ENCODE results near the gene CMBL.

The CMBL gene

DNA sequence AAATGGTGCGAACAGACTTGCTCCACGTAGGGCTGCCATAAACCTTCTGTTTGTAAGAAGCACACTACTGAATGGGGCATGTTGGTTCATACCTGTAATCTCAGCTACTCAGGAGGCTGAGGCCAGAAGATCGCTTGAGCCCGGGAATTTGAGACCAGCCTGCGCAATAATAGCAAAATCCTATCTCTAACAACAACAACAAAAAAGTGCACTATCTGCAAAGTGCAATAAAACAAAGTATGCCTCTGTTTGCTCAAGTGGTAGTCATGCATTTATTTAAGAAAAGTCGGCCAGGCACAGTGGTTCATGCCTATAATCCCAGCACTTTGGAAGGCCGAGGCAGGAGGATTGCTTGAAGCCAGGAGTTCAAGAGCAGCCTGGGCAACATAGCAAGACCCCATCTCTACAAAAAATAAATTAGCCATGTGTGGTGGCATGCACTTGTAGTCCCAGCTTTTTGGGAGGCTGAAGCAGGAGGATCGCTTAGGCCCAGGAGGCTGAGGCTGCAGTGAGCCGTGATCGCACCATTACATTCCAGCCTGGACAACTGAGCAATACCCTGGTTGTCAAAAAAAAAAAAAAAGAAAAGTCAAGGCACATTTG is 63.3 kb downstream of the CMBL start:
- H2BK15ac ChIP-seq (replicated peaks; ENCODE audit: low read depth) = no peak overlapping the region
- H3K4me3 ChIP-seq (ENCODE audit: low read length) = no peak overlapping the region
- H3K23ac ChIP-seq (ENCODE audit: low read length) = no peak overlapping the region
- no peaks in the 10 kb centered on the region for H3K4me1 ChIP-seq (ENCODE audit: control insufficient read depth, low read depth, low read length)
- H3K4me2 ChIP-seq (ENCODE audit: low read length) = no peak overlapping the region
- H2BK120ac ChIP-seq (ENCODE audit: low read depth, low read length) = no peak overlapping the region
- H3K18ac ChIP-seq (ENCODE audit: low read length) = no peak overlapping the region
- H4K8ac ChIP-seq (ENCODE audit: low read depth, low read length) = no peak overlapping the region
- H3K36me3 ChIP-seq (ENCODE audit: control insufficient read depth, insufficient read depth, low read length) = no peaks in the 10 kb centered on the region
- peaks cover 4% of the 10 kb centered on the region for H3K79me1 ChIP-seq (ENCODE audit: low read length)
- H3K9ac ChIP-seq (ENCODE audit: low read length) = no peak overlapping the region
- H3K27ac ChIP-seq (ENCODE audit: low read depth, low read length) = no peak overlapping the region
- DNase-seq = no peak
- no peak overlapping the region for H2AK5ac ChIP-seq (ENCODE audit: low read length)
- no peak overlapping the region for H3K56ac ChIP-seq (ENCODE audit: low read length)
- no peaks in the 10 kb centered on the region for H3K27me3 ChIP-seq (ENCODE audit: insufficient read depth, low read length, poor library complexity)
- no peak overlapping the region for H3K4ac ChIP-seq (ENCODE audit: low read depth, low read length)
- H3K79me2 ChIP-seq (ENCODE audit: control insufficient read depth, insufficient read depth, low read length) = no peaks in the 10 kb centered on the region
- no CpG with 5 or more reads among the region's 10 CpGs for WGBS (ENCODE audit: extremely low coverage, insufficient coverage, low lambda C conversion rate)
- H4K5ac ChIP-seq (ENCODE audit: low read length) = no peak overlapping the region
- H2BK5ac ChIP-seq (ENCODE audit: low read length) = no peak overlapping the region

DNA sequence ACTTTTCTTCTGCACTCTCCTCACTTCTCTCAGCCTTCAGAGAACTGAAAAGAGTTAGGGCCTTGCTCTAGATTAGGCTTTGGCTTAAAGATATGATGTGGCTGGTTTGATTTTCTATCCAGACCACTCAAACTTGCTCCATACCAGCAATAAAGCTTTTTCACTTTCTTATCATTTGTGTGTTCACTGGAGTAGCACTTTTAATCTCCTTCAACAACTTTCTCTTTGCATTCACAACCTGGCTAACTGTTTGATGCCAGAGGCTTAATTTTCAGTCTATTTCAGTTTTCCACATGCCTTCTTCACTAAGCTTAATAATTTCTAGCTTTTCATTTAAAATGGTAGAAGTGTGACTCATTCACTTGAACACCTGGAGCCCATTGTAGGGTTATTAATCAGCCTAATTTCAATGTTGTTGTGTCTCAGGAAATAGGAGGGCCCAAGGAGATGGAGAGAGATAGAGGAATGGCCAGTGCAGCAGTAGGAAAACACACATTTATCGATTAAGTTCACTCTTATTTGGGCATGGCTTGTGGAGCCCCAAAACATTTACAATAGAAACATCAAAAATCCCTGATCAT is 64.0 kb downstream of the CMBL start:
- no peak overlapping the region for H3K9ac ChIP-seq (ENCODE audit: low read length)
- no peak overlapping the region for H3K18ac ChIP-seq (ENCODE audit: low read length)
- no peaks in the 10 kb centered on the region for H3K4me1 ChIP-seq (ENCODE audit: control insufficient read depth, low read depth, low read length)
- H3K4ac ChIP-seq (ENCODE audit: low read depth, low read length) = no peak overlapping the region
- no peak overlapping the region for H3K4me3 ChIP-seq (ENCODE audit: low read length)
- no peak overlapping the region for H3K23ac ChIP-seq (ENCODE audit: low read length)
- H3K4me2 ChIP-seq (ENCODE audit: low read length) = no peak overlapping the region
- H2BK15ac ChIP-seq (replicated peaks; ENCODE audit: low read depth) = no peak overlapping the region
- H4K8ac ChIP-seq (ENCODE audit: low read depth, low read length) = no peak overlapping the region
- H3K79me1 ChIP-seq (ENCODE audit: low read length) = peaks cover 4% of the 10 kb centered on the region
- H2BK120ac ChIP-seq (ENCODE audit: low read depth, low read length) = no peak overlapping the region
- no peak overlapping the region for H4K5ac ChIP-seq (ENCODE audit: low read length)
- no peaks in the 10 kb centered on the region for H3K27me3 ChIP-seq (ENCODE audit: insufficient read depth, low read length, poor library complexity)
- H3K36me3 ChIP-seq (ENCODE audit: control insufficient read depth, insufficient read depth, low read length) = no peaks in the 10 kb centered on the region
- H3K56ac ChIP-seq (ENCODE audit: low read length) = no peak overlapping the region
- H2AK5ac ChIP-seq (ENCODE audit: low read length) = no peak overlapping the region
- H2BK5ac ChIP-seq (ENCODE audit: low read length) = no peak overlapping the region
- no peak overlapping the region for H3K27ac ChIP-seq (ENCODE audit: low read depth, low read length)
- no CpG with 5 or more reads among the region's 1 CpG for WGBS (ENCODE audit: extremely low coverage, insufficient coverage, low lambda C conversion rate)
- no peaks in the 10 kb centered on the region for H3K79me2 ChIP-seq (ENCODE audit: control insufficient read depth, insufficient read depth, low read length)
- DNase-seq = no peak

DNA sequence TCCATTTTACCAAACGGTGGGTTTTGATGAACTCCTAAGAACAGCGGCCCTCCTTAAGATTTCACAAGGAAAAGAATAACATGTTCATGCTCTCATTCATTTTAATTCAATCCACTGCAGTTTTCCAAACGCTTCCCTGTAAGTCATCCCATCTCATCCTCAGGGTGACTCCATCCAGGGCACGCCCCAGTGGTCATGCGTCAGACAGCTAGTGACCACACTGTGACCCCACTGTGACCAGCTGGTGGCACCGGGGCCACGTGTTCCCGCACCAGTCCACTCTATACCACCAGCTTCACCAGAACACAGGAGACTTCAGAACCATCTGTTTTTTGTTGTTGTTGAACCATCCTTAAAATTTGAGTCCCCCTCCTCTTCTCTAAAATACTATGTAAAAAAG is 72.4 kb downstream of the CMBL start:
- H3K4me3 ChIP-seq (ENCODE audit: low read length) = no peak overlapping the region
- H3K4me2 ChIP-seq (ENCODE audit: low read length) = no peak overlapping the region
- no peaks in the 10 kb centered on the region for H3K36me3 ChIP-seq (ENCODE audit: control insufficient read depth, insufficient read depth, low read length)
- H3K27me3 ChIP-seq (ENCODE audit: insufficient read depth, low read length, poor library complexity) = no peaks in the 10 kb centered on the region
- no peak overlapping the region for H2BK120ac ChIP-seq (ENCODE audit: low read depth, low read length)
- no peaks in the 10 kb centered on the region for H3K4me1 ChIP-seq (ENCODE audit: control insufficient read depth, low read depth, low read length)
- no peak overlapping the region for H2BK15ac ChIP-seq (replicated peaks; ENCODE audit: low read depth)
- no peaks in the 10 kb centered on the region for H3K79me1 ChIP-seq (ENCODE audit: low read length)
- no peaks in the 10 kb centered on the region for H3K79me2 ChIP-seq (ENCODE audit: control insufficient read depth, insufficient read depth, low read length)
- no peak overlapping the region for H3K4ac ChIP-seq (ENCODE audit: low read depth, low read length)
- H2BK5ac ChIP-seq (ENCODE audit: low read length) = no peak overlapping the region
- WGBS (ENCODE audit: extremely low coverage, insufficient coverage, low lambda C conversion rate) = no CpG with 5 or more reads among the region's 8 CpGs
- H3K56ac ChIP-seq (ENCODE audit: low read length) = no peak overlapping the region
- H3K9ac ChIP-seq (ENCODE audit: low read length) = no peak overlapping the region
- H4K8ac ChIP-seq (ENCODE audit: low read depth, low read length) = no peak overlapping the region
- no peak overlapping the region for H3K18ac ChIP-seq (ENCODE audit: low read length)
- H3K23ac ChIP-seq (ENCODE audit: low read length) = no peak overlapping the region
- H3K27ac ChIP-seq (ENCODE audit: low read depth, low read length) = no peak overlapping the region
- no peak overlapping the region for H4K5ac ChIP-seq (ENCODE audit: low read length)
- DNase-seq = no peak
- H2AK5ac ChIP-seq (ENCODE audit: low read length) = no peak overlapping the region

DNA sequence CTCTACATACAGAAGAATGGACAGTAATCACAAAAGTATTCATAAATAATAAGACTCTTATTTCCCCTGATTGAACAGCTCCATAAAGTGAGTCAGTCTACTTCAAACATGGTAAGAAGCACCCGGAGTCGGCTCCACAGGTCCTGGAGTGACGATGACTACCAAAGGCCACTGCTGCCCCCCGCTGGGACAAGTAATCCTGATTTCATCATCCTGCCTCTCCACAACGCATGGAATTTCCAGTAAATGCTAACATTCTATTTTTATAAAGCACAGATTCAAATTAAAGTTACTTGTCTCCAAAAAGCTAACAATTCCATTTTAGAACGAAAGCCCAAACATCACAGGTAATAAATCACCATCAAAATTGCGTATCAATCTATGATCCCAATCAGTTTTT is 74.2 kb downstream of the CMBL start:
- no CpG with 5 or more reads among the region's 7 CpGs for WGBS (ENCODE audit: extremely low coverage, insufficient coverage, low lambda C conversion rate)
- Histone ChIP-seq H3K79me2 (ENCODE audit: control insufficient read depth, insufficient read depth, low read length) (no peaks in the 10 kb centered on the region), H3K27me3 (ENCODE audit: insufficient read depth, low read length, poor library complexity) (no peaks in the 10 kb centered on the region), H2AK5ac (ENCODE audit: low read length) (no peak overlapping the region), H2BK120ac (ENCODE audit: low read depth, low read length) (no peak overlapping the region), H3K79me1 (ENCODE audit: low read length) (no peaks in the 10 kb centered on the region), H4K5ac (ENCODE audit: low read length) (no peak overlapping the region), H3K23ac (ENCODE audit: low read length) (no peak overlapping the region), H3K4me3 (ENCODE audit: low read length) (no peak overlapping the region), H2BK5ac (ENCODE audit: low read length) (no peak overlapping the region), H4K8ac (ENCODE audit: low read depth, low read length) (no peak overlapping the region), H3K18ac (ENCODE audit: low read length) (no peak overlapping the region), H3K56ac (ENCODE audit: low read length) (no peak overlapping the region), H3K4me1 (ENCODE audit: control insufficient read depth, low read depth, low read length) (no peaks in the 10 kb centered on the region), H2BK15ac (replicated peaks; ENCODE audit: low read depth) (no peak overlapping the region), H3K9ac (ENCODE audit: low read length) (no peak overlapping the region), H3K4ac (ENCODE audit: low read depth, low read length) (no peak overlapping the region), H3K27ac (ENCODE audit: low read depth, low read length) (no peak overlapping the region), H3K36me3 (ENCODE audit: control insufficient read depth, insufficient read depth, low read length) (no peaks in the 10 kb centered on the region), H3K4me2 (ENCODE audit: low read length) (no peak overlapping the region)
- peak; percentile 68 for DNase-seq

DNA sequence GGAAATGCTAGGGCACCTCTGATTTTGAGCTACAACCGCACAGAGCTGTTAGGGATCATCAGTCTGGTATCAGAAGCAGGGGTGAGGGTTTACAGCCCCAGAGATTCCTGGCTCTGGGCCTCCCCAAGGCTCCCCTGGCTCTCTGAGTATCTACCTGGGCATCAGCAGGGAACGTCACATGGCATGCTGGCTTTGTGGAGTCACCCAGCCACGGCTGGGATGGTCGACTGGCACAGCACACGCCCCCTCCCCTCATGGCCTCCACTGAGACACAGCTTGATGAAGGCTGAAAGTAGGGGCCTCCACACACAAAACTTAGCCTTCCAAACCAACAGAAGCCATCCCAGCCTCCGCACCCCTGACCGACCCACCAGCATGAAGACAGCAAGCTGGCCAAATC is 74.7 kb downstream of the CMBL start:
- Histone ChIP-seq H3K4ac (ENCODE audit: low read depth, low read length) (no peak overlapping the region), H2AK5ac (ENCODE audit: low read length) (no peak overlapping the region), H4K5ac (ENCODE audit: low read length) (no peak overlapping the region), H3K9ac (ENCODE audit: low read length) (no peak overlapping the region), H3K4me3 (ENCODE audit: low read length) (no peak overlapping the region), H3K56ac (ENCODE audit: low read length) (no peak overlapping the region), H2BK120ac (ENCODE audit: low read depth, low read length) (no peak overlapping the region), H3K27me3 (ENCODE audit: insufficient read depth, low read length, poor library complexity) (no peaks in the 10 kb centered on the region), H3K36me3 (ENCODE audit: control insufficient read depth, insufficient read depth, low read length) (no peaks in the 10 kb centered on the region), H3K27ac (ENCODE audit: low read depth, low read length) (no peak overlapping the region), H2BK15ac (replicated peaks; ENCODE audit: low read depth) (no peak overlapping the region), H3K4me2 (ENCODE audit: low read length) (no peak overlapping the region), H3K79me2 (ENCODE audit: control insufficient read depth, insufficient read depth, low read length) (no peaks in the 10 kb centered on the region), H3K18ac (ENCODE audit: low read length) (no peak overlapping the region), H3K23ac (ENCODE audit: low read length) (no peak overlapping the region), H4K8ac (ENCODE audit: low read depth, low read length) (no peak overlapping the region), H3K4me1 (ENCODE audit: control insufficient read depth, low read depth, low read length) (no peaks in the 10 kb centered on the region), H2BK5ac (ENCODE audit: low read length) (no peak overlapping the region), H3K79me1 (ENCODE audit: low read length) (no peaks in the 10 kb centered on the region)
- WGBS (ENCODE audit: extremely low coverage, insufficient coverage, low lambda C conversion rate) = no CpG with 5 or more reads among the region's 7 CpGs
- no peak for DNase-seq

DNA sequence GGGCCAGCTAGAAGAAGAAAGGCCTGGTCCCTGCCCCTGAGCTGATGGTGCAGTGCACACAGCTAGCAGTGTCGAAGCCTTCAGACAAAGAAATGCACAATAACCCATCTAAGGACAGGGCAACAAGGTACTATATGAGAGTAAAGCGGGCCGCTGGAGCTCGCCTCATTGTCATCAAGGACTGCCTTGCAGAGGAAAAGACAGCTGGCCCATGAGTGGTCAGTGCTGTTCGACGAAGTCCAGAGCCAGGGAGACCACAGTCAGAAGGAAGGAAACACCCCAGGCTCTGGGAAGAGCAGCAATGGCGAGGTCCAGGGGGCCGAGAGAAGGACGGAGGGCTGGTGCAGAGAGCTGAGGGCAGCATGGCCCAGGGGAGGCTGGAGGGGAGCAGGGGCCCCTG is 75.3 kb downstream of the CMBL start:
- H3K27me3 ChIP-seq (ENCODE audit: insufficient read depth, low read length, poor library complexity) = no peaks in the 10 kb centered on the region
- no peaks in the 10 kb centered on the region for H3K4me1 ChIP-seq (ENCODE audit: control insufficient read depth, low read depth, low read length)
- H3K36me3 ChIP-seq (ENCODE audit: control insufficient read depth, insufficient read depth, low read length) = no peaks in the 10 kb centered on the region
- no peak overlapping the region for H2AK5ac ChIP-seq (ENCODE audit: low read length)
- H3K18ac ChIP-seq (ENCODE audit: low read length) = no peak overlapping the region
- H3K56ac ChIP-seq (ENCODE audit: low read length) = no peak overlapping the region
- no peak overlapping the region for H3K27ac ChIP-seq (ENCODE audit: low read depth, low read length)
- H3K4me3 ChIP-seq (ENCODE audit: low read length) = no peak overlapping the region
- no peak overlapping the region for H3K4ac ChIP-seq (ENCODE audit: low read depth, low read length)
- no peak overlapping the region for H2BK15ac ChIP-seq (replicated peaks; ENCODE audit: low read depth)
- no peak overlapping the region for H2BK120ac ChIP-seq (ENCODE audit: low read depth, low read length)
- H4K8ac ChIP-seq (ENCODE audit: low read depth, low read length) = no peak overlapping the region
- no peak overlapping the region for H4K5ac ChIP-seq (ENCODE audit: low read length)
- no peak overlapping the region for H3K9ac ChIP-seq (ENCODE audit: low read length)
- H3K23ac ChIP-seq (ENCODE audit: low read length) = no peak overlapping the region
- no peaks in the 10 kb centered on the region for H3K79me1 ChIP-seq (ENCODE audit: low read length)
- H3K79me2 ChIP-seq (ENCODE audit: control insufficient read depth, insufficient read depth, low read length) = no peaks in the 10 kb centered on the region
- no peak overlapping the region for H2BK5ac ChIP-seq (ENCODE audit: low read length)
- H3K4me2 ChIP-seq (ENCODE audit: low read length) = no peak overlapping the region
- WGBS (ENCODE audit: extremely low coverage, insufficient coverage, low lambda C conversion rate) = no CpG with 5 or more reads among the region's 9 CpGs
- DNase-seq = no peak
